ENCODE data around the gene SPAG16.

Gene SPAG16

GRCh38 chr2:213284105-213285090 lies at the start of gene SPAG16:
TSS of gene SPAG16 (plus strand) at chr2:213284464.
- DNase-seq: peak; percentile 93

GRCh38 chr2:213234641-213235040 lies 49.6 kb upstream of the SPAG16 start:
- no peak for DNase-seq

GRCh38 chr2:213235741-213236140 lies 48.5 kb upstream of the SPAG16 start:
- no peak for DNase-seq

- DNase-seq: no peak
Measured at GRCh38 chr2:213237251-213237650, 47.0 kb upstream of the SPAG16 start.

GRCh38 chr2:213237787-213238186 lies 46.5 kb upstream of the SPAG16 start:
- DNase-seq: no peak

- no peak for DNase-seq
Measured at GRCh38 chr2:213238753-213239495, 45.3 kb upstream of the SPAG16 start.

- no peak for DNase-seq
Measured at GRCh38 chr2:213241817-213242216, 42.4 kb upstream of the SPAG16 start.

GRCh38 chr2:213242653-213243052 lies 41.6 kb upstream of the SPAG16 start:
- no peak for DNase-seq

GRCh38 chr2:213243189-213244044 lies 40.8 kb upstream of the SPAG16 start:
- DNase-seq: no peak

- peak; percentile 38 for DNase-seq
Measured at GRCh38 chr2:213246497-213247281, 37.6 kb upstream of the SPAG16 start.

GRCh38 chr2:213247566-213247965 lies 36.7 kb upstream of the SPAG16 start:
- DNase-seq: no peak

- no peak for DNase-seq
Measured at GRCh38 chr2:213248637-213249036, 35.6 kb upstream of the SPAG16 start.

GRCh38 chr2:213249502-213249901 lies 34.8 kb upstream of the SPAG16 start:
- no peak for DNase-seq

- DNase-seq: peak; percentile 81
Measured at GRCh38 chr2:213251618-213252017, 32.6 kb upstream of the SPAG16 start.

- DNase-seq: peak; percentile 31
Measured at GRCh38 chr2:213252206-213252605, 32.1 kb upstream of the SPAG16 start.

- DNase-seq: peak; percentile 66
Measured at GRCh38 chr2:213253162-213253561, 31.1 kb upstream of the SPAG16 start.

- no peak for DNase-seq
Measured at GRCh38 chr2:213259266-213259665, 25.0 kb upstream of the SPAG16 start.

GRCh38 chr2:213261237-213261636 lies 23.0 kb upstream of the SPAG16 start:
- no peak for DNase-seq

GRCh38 chr2:213261715-213262114 lies 22.5 kb upstream of the SPAG16 start:
- DNase-seq: peak; percentile 77

GRCh38 chr2:213265679-213266078 lies 18.6 kb upstream of the SPAG16 start:
- DNase-seq: no peak

GRCh38 chr2:213266421-213266820 lies 17.8 kb upstream of the SPAG16 start:
- no peak for DNase-seq

GRCh38 chr2:213271947-213272346 lies 12.3 kb upstream of the SPAG16 start:
- DNase-seq: no peak
